NCI-H82 treated with DMSO at 0.1 percent for 48 hours (cell line): ENCODE data around the gene EXOSC10.
A peak's percentile ranks its signal among the peaks of the same experiment; 100 is the strongest.
"Not testable (repeated sequence)": the region's sequence is repeated elsewhere in the genome, so short reads cannot be mapped to it uniquely, and the experiment has no call there.

Source experiments
- DNase-seq: peaks from one replicate; lab custom pipeline; 2025; ENCODE audit not compliant: unreplicated experiment; lab: John Stamatoyannopoulos, UW

The EXOSC10 gene

GRCh38 chr1:11062965-11063401, 36.7 kb downstream of the EXOSC10 start:
- DNase-seq: no peak

- no peak for DNase-seq
These were observed 37.9 kb downstream of the EXOSC10 start for GRCh38 chr1:11061652-11062365.

GRCh38 chr1:11059968-11060830, 39.5 kb downstream of the EXOSC10 start, which contains the start of gene SRM:
Gene SRM (minus strand): TSS chr1:11060018. CDS start chr1:11059943, 75 bp downstream.
- DNase-seq: peak; percentile 72

GRCh38 chr1:11059155-11059967, 40.3 kb downstream of the EXOSC10 start:
- no peak for DNase-seq

- no peak for DNase-seq
These were observed 41.0 kb downstream of the EXOSC10 start for GRCh38 chr1:11058595-11059154.

GRCh38 chr1:11058026-11058425, 41.6 kb downstream of the EXOSC10 start:
- no peak for DNase-seq

- DNase-seq: no peak
These were observed 42.2 kb downstream of the EXOSC10 start for GRCh38 chr1:11057477-11057876.

GRCh38 chr1:11056504-11056903, 43.2 kb downstream of the EXOSC10 start:
- DNase-seq: no peak

GRCh38 chr1:11055676-11056075, 44.0 kb downstream of the EXOSC10 start:
- DNase-seq: no peak

- no peak for DNase-seq
These were observed 45.0 kb downstream of the EXOSC10 start for GRCh38 chr1:11054666-11055065.

GRCh38 chr1:11054181-11054580, 45.5 kb downstream of the EXOSC10 start:
- DNase-seq: no peak

GRCh38 chr1:11053758-11054137, 45.9 kb downstream of the EXOSC10 start:
- DNase-seq: no peak

GRCh38 chr1:11052839-11053757, 46.6 kb downstream of the EXOSC10 start:
- peak; percentile 57 for DNase-seq

GRCh38 chr1:11051781-11052511, 47.7 kb downstream of the EXOSC10 start:
- DNase-seq: peak; percentile 38

- not testable (repeated sequence) for DNase-seq
These were observed 48.5 kb downstream of the EXOSC10 start for GRCh38 chr1:11051121-11051520.

- no peak for DNase-seq
These were observed 52.9 kb downstream of the EXOSC10 start, which contains the start of gene MASP2 for GRCh38 chr1:11046625-11047365. Gene MASP2 (minus strand): TSS chr1:11047239. CDS start chr1:11047207, 32 bp downstream.

- no peak for DNase-seq
These were observed 53.5 kb downstream of the EXOSC10 start for GRCh38 chr1:11046270-11046566.

GRCh38 chr1:11045428-11046269, 54.0 kb downstream of the EXOSC10 start:
- DNase-seq: no peak
